ENCODE results near the gene GEMIN4.
A peak's percentile ranks its signal among the peaks of the same experiment; 100 is the strongest.
"Not testable (repeated sequence)": the region's sequence is repeated elsewhere in the genome, so short reads cannot be mapped to it uniquely, and the experiment has no call there.

Gene GEMIN4

GRCh38 chr17:796609-797008, 44.5 kb upstream of the GEMIN4 start:
- no peak for FAIRE-seq
- no peak for TF ChIP-seq CTCF (IDR thresholded peaks at IDR 0.05; ENCODE audit: insufficient read depth, missing control alignments)
- no peak for DNase-seq (ENCODE audit: insufficient read length, low spot score)

- DNase-seq (ENCODE audit: insufficient read length, low spot score), result no peak
- no peak for TF ChIP-seq CTCF (IDR thresholded peaks at IDR 0.05; ENCODE audit: insufficient read depth, missing control alignments)
- no peak for FAIRE-seq
These were observed 43.7 kb upstream of the GEMIN4 start for GRCh38 chr17:795721-796120.

GRCh38 chr17:795276-795675, 43.2 kb upstream of the GEMIN4 start:
- FAIRE-seq (no peak), DNase-seq (ENCODE audit: insufficient read length, low spot score) (no peak)
- no peak for TF ChIP-seq CTCF (IDR thresholded peaks at IDR 0.05; ENCODE audit: insufficient read depth, missing control alignments)

- FAIRE-seq, result peak; percentile 67
- TF ChIP-seq CTCF (IDR thresholded peaks at IDR 0.05; ENCODE audit: insufficient read depth, missing control alignments), result peak; percentile 78
- no peak for DNase-seq (ENCODE audit: insufficient read length, low spot score)
These were observed 42.8 kb upstream of the GEMIN4 start for GRCh38 chr17:794876-795275.

GRCh38 chr17:792277-792676, 40.2 kb upstream of the GEMIN4 start:
- FAIRE-seq, result no peak
- no peak for TF ChIP-seq CTCF (IDR thresholded peaks at IDR 0.05; ENCODE audit: insufficient read depth, missing control alignments)
- no peak for DNase-seq (ENCODE audit: insufficient read length, low spot score)

GRCh38 chr17:791829-792228, 39.8 kb upstream of the GEMIN4 start:
- DNase-seq (ENCODE audit: insufficient read length, low spot score), result no peak
- FAIRE-seq, result no peak
- TF ChIP-seq CTCF (IDR thresholded peaks at IDR 0.05; ENCODE audit: insufficient read depth, missing control alignments), result no peak

- DNase-seq (ENCODE audit: insufficient read length, low spot score); FAIRE-seq: not testable (repeated sequence)
These were observed 38.8 kb upstream of the GEMIN4 start for GRCh38 chr17:790874-791247.

- not testable (repeated sequence) for DNase-seq (ENCODE audit: insufficient read length, low spot score); FAIRE-seq
These were observed 38.1 kb upstream of the GEMIN4 start for GRCh38 chr17:789931-790873.

Measured in D721Med (cell line).